Upper lobe of right lung (tissue), 1 donor: ENCODE data around the gene ROGDI. TPM values are rescaled to one million over a fixed set of nuclear protein-coding genes. Genes with fewer than 3 reads are reported as not detected.
A peak's percentile ranks its signal among the peaks of the same experiment; 100 is the strongest.

Source experiments
- ATAC-seq: fragments of 200-7000 bp; cut with Tn5 transposase; one replicate; pipeline ENCODE4 v1.9.1; 2020; ENCODE audit warnings: mild to moderate bottlenecking, moderate library complexity
- DNase-seq: peaks from one replicate; pipeline ENCODE4 v3.0.0-alpha.2; 2020
- H3K27ac ChIP-seq: fragments of 200-600 bp; one replicate; pipeline ENCODE4 v1.8.0; 2022
- H3K27me3 ChIP-seq: fragments of 200-600 bp; one replicate; pipeline ENCODE4 v1.8.0; 2022; ENCODE audit warnings: mild to moderate bottlenecking
- H3K36me3 ChIP-seq: fragments of 200-600 bp; one replicate; pipeline ENCODE4 v1.8.0; 2022
- H3K4me1 ChIP-seq: fragments of 200-600 bp; one replicate; pipeline ENCODE4 v1.8.0; 2022
- H3K4me3 ChIP-seq: fragments of 200-600 bp; one replicate; pipeline ENCODE4 v1.8.0; 2022; ENCODE audit warnings: mild to moderate bottlenecking
- H3K9me3 ChIP-seq: fragments of 200-600 bp; one replicate; pipeline ENCODE4 v1.8.0; 2022
- CTCF ChIP-seq: fragments of 200-600 bp; IDR thresholded peaks from one replicate; pipeline ENCODE4 v1.8.0; 2022; ENCODE audit warnings: antibody characterized with exemption
- intact Hi-C: fragments of 100-400 bp; cut with DNase I; formaldehyde crosslinking; loops from one replicate; pipeline ENCODE4 v1.11.0; 2022
- total RNA-seq: library from RNA; stranded (reverse); fragmentation: NEBNext Ultra II Directional; extraction: Animal tissue kit (Norgen Biotek cat#: 25700); gene quantifications from one replicate; pipeline ENCODE4 v1.2.1, GENCODE V29; 2021
- donor health status: DM: no; HTN: yes; CAD: no; lungs with severe emphysema.

The ROGDI gene
- total RNA-seq, 1 donor from 2014 or later: 21.8 TPM

- DNase-seq (no peak), ATAC-seq (no peak)
- intact Hi-C loops: no loop called here
- Histone ChIP-seq H3K36me3 (peaks cover 48% of the 10 kb centered on the region), H3K27ac (no peak overlapping the region), H3K27me3 (no peaks in the 10 kb centered on the region), H3K4me1 (peaks cover 19% of the 10 kb centered on the region), H3K9me3 (no peaks in the 10 kb centered on the region), H3K4me3 (no peak overlapping the region)
- no peak for TF ChIP-seq CTCF
These were observed 1.7 kb upstream of the ROGDI start for GRCh38 chr16:4803898-4804762.

- Histone ChIP-seq H3K4me3 (peak overlapping the region; percentile 85), H3K9me3 (no peaks in the 10 kb centered on the region), H3K27me3 (no peaks in the 10 kb centered on the region), H3K36me3 (peaks cover 41% of the 10 kb centered on the region), H3K4me1 (peaks cover 19% of the 10 kb centered on the region), H3K27ac (peak overlapping the region; percentile 80)
- intact Hi-C loops: no loop called here
- TF ChIP-seq CTCF: no peak
- DNase-seq (no peak), ATAC-seq (no peak)
These were observed 990 bp upstream of the ROGDI start for GRCh38 chr16:4803401-4803844.

DNA sequence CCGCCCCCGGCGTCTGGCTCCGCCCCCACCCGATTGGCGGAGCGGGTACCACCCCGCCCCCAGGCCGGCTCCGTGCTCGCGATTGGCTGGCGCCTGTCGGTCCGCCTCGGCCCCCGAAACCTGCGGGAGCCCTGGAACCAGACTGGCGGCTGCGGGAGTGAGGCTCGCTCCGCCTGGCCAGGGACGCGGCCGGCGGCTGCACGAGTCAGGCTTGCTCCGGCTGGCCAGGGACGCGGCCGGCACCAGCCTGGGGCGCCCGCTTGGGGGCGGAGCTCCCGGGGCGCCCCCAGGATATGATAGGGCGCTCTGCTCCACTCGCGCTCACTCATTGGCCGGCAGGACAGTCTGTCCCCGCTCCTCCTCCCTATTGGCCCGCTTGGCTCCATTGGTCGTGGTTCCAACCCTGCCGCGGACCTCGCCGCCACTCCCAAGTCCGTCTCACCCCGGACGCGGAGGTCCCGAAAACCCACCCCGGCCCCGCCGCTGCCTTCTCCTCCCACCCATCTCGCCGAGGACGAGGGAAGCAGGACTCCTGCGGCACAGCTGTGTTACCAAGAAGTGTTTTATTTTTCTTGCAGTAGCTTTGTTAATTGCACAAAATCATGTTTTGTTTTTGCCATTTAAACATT is 340 bp upstream of the ROGDI start:
- Histone ChIP-seq H3K27ac (peak overlapping the region; percentile 80), H3K36me3 (peaks cover 39% of the 10 kb centered on the region), H3K9me3 (no peaks in the 10 kb centered on the region), H3K27me3 (no peaks in the 10 kb centered on the region), H3K4me1 (peaks cover 19% of the 10 kb centered on the region), H3K4me3 (peak overlapping the region; percentile 85)
- intact Hi-C loops: no loop called here
- DNase-seq (peak; percentile 97), ATAC-seq (peak; percentile 94)
- TF ChIP-seq CTCF: peak; percentile 30

DNA sequence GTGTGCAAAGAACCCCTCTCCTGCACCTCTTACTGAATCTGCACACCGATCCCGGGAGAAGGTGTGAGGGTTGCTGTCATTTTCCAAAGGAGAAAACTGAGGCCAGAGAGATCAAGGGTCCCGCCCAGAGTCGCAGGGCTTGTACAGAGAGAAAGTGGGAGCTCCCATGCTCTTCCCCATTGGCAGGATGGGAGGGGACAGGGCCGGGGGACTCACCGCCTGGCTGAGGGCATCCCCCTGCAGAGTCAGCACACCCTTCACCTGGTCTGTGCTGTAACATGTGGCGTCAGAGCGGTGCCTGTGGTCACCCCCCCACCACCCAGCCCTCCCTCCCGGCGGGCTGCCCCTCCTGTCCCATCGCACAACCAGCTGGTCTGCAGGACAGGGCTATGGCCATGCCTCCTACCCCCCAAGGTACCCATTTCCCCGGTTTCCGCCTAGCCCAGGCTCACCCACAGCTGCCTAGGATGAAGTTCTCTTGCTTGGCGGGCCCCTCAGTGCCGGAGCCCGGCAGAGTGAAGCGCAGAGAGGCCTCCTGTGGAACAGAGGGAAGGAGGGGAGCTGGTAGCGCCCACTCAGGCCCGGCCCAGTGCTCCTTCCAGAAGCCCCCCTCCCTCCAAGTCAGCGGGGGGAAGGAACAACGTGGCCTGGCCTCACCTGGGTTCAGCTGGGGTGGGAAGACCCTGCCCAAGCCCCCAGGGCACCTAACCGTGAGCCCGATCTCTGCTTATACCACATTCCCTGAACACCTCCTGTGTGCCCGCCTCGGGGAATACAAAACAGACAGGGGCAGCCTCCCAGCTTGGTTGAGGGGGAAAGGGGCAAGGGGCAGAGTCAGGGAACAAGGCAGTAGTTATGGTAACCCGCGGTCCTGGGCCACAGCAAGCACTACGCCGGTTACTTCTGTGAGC is 1.1 kb downstream of the ROGDI start:
- peaks cover 19% of the 10 kb centered on the region for H3K4me1 ChIP-seq
- intact Hi-C loops: no loop called here

More for the DNA sequence above, 1.1 kb downstream of the ROGDI start:
- Histone ChIP-seq H3K9me3 (no peaks in the 10 kb centered on the region), H3K36me3 (peaks cover 28% of the 10 kb centered on the region), H3K27ac (peak overlapping the region; percentile 75), H3K4me3 (peak overlapping the region; percentile 85), H3K27me3 (no peaks in the 10 kb centered on the region)
- TF ChIP-seq CTCF: no peak
- ATAC-seq (no peak), DNase-seq (no peak)
